Endothelial cell of umbilical vein (primary cell): ENCODE data around the gene ZGLP1. TPM values are rescaled to one million over a fixed set of nuclear protein-coding genes. Genes with fewer than 3 reads are reported as not detected.

Experiments used
- BruUV-seq: library from RNA; stranded (reverse); fragments of 400-500 nt; replicated peaks from 2 replicates; lab custom pipeline; 2021; lab: Mats Ljungman, UMichigan
- CTCF ChIA-PET: fragments of 300-600, 350-600 bp; sonication (Branson Sonifier 250); formaldehyde crosslinking; loops from one replicate; lab custom pipeline; 2021; ENCODE audit warnings: antibody characterized with exemption, inconsistent platforms; lab: Charles Lee
- POLR2A ChIA-PET: fragments of 300-600, 350-600 bp; sonication (Branson Sonifier 250); formaldehyde crosslinking; loops from one replicate; lab custom pipeline; 2021; ENCODE audit warnings: antibody characterized with exemption, inconsistent platforms; lab: Charles Lee
- DNase-seq: peaks from one replicate; pipeline ENCODE4 v3.0.0-alpha.2; 2011; ENCODE audit warnings: low read depth, low spot score
- FAIRE-seq: peaks from 2 replicates; lab custom pipeline; 2011; peaks lifted over from hg19 to GRCh38; lab: Jason Lieb, UNC
- H2AFZ ChIP-seq: 2 replicates; pipeline ENCODE4 v1.6.0; 2012; ENCODE audit warnings: low read depth, low read length, control low read depth, inconsistent platforms
- H3K27ac ChIP-seq: 2 replicates; pipeline ENCODE4 v1.5.1; 2011; ENCODE audit warnings: low read depth, mild to moderate bottlenecking, control low read depth, low read length, moderate library complexity; ENCODE audit not compliant: insufficient read depth
- H3K27me3 ChIP-seq, 2 experiments: 2 replicates each; pipeline versions ENCODE4 v1.6.0 to v1.6.1; 2011; ENCODE audit warnings: low read length in 2 of 2, mixed read lengths in 1 of 2; ENCODE audit not compliant: control insufficient read depth in 2 of 2, insufficient read depth in 2 of 2
- H3K36me3 ChIP-seq, 2 experiments: 2 replicates in 1 of 2; 3 replicates in 1 of 2; pipeline ENCODE4 v1.5.1; 2011; ENCODE audit warnings: low read length in 2 of 2, mild to moderate bottlenecking in 1 of 2, moderate library complexity in 1 of 2; ENCODE audit not compliant: control insufficient read depth in 2 of 2, insufficient read depth in 2 of 2; ENCODE audit errors: extremely low read depth in 1 of 2
- H3K4me1 ChIP-seq: 3 replicates; pipeline ENCODE4 v1.5.1; 2011; ENCODE audit warnings: mild to moderate bottlenecking, low read length; ENCODE audit not compliant: control insufficient read depth, insufficient read depth; ENCODE audit errors: extremely low read depth
- H3K4me2 ChIP-seq: 2 replicates; pipeline ENCODE4 v1.6.1; 2011; ENCODE audit warnings: low read length, control low read depth, mixed read lengths; ENCODE audit not compliant: insufficient read depth
- H3K4me3 ChIP-seq, 3 experiments: fragments of 200-600 bp in 1 of 3; sonication (generic), shearing (Covaris generic) in 1 of 3; replicated peaks in 1 of 3; 2 replicates each; pipeline ENCODE4 v1.5.1; 2011 to 2016; ENCODE audit warnings: control low read depth in 3 of 3, low read length in 3 of 3, mild to moderate bottlenecking in 2 of 3, inconsistent platforms in 1 of 3, low read depth in 1 of 3, moderate library complexity in 1 of 3; ENCODE audit not compliant: insufficient read depth in 1 of 3
- H3K79me2 ChIP-seq: 2 replicates; pipeline ENCODE4 v1.6.0; 2012; ENCODE audit warnings: low read length, inconsistent platforms; ENCODE audit not compliant: control insufficient read depth, insufficient read depth
- H3K9ac ChIP-seq: replicated peaks from 2 replicates; pipeline ENCODE3; 2011; ENCODE audit warnings: low read length, control low read depth; ENCODE audit not compliant: insufficient read depth; ENCODE audit errors: extremely low read depth
- H3K9me1 ChIP-seq: replicated peaks from 3 replicates; pipeline ENCODE4 v1.6.0; 2011; ENCODE audit warnings: mild to moderate bottlenecking, low read length; ENCODE audit not compliant: control insufficient read depth, insufficient read depth; ENCODE audit errors: extremely low read depth
- H3K9me3 ChIP-seq: replicated peaks from 2 replicates; pipeline ENCODE4 v1.5.1; 2012; ENCODE audit warnings: low read length, inconsistent platforms; ENCODE audit not compliant: control insufficient read depth, insufficient read depth
- H4K20me1 ChIP-seq: replicated peaks from 2 replicates; pipeline ENCODE3; 2011; ENCODE audit warnings: mild to moderate bottlenecking, low read length; ENCODE audit not compliant: control insufficient read depth, insufficient read depth; ENCODE audit errors: extremely low read depth
- EZH2 ChIP-seq: IDR thresholded peaks from 2 replicates; pipeline ENCODE4 v1.6.1; 2012; ENCODE audit warnings: borderline replicate concordance, low read depth, mild to moderate bottlenecking, moderate library complexity, low read length, inconsistent platforms; ENCODE audit not compliant: severe bottlenecking
- JUN ChIP-seq: IDR thresholded peaks from 2 replicates; pipeline ENCODE4 v1.6.1; 2011; ENCODE audit warnings: borderline replicate concordance, low read depth; ENCODE audit not compliant: insufficient read length, insufficient read depth
- MYC ChIP-seq: IDR thresholded peaks from one replicate; pipeline ENCODE4 v1.6.1; 2011; ENCODE audit warnings: mild to moderate bottlenecking, low read depth, low read length
- POLR2A ChIP-seq: IDR thresholded peaks from 2 replicates; pipeline ENCODE4 v1.6.1; 2012; ENCODE audit warnings: low read depth, mild to moderate bottlenecking, control low read depth, low read length
- POLR2AphosphoS5 ChIP-seq: IDR thresholded peaks from 2 replicates; pipeline ENCODE4 v1.6.1; 2012; ENCODE audit warnings: low read depth, mild to moderate bottlenecking, control low read depth, low read length, moderate library complexity; ENCODE audit not compliant: insufficient read depth
- dilution Hi-C: fragments of 300-500 bp; cut with MboI; formaldehyde crosslinking; loops from one replicate; pipeline ENCODE4 v1.15.0; 2019; ENCODE audit warnings: low sequenced_read_pairs; ENCODE audit not compliant: extremely low pct_ligation_motif_present
- intact Hi-C: fragments of 100-400 bp; cut with micrococcal nuclease; formaldehyde crosslinking; loops from one replicate; pipeline ENCODE4 v1.10.0; 2022
- polyA plus RNA-seq, 4 experiments: library from polyadenylated mRNA; depleted of rRNA in 3 of 4; stranded (reverse) in 3 of 4; unstranded in 1 of 4; fragments of >200 nt; gene quantifications; 2 replicates each; pipeline versions ENCODE4 v1.2.1 to v1.2.3, GENCODE V29; 2011 to 2012; ENCODE audit warnings: missing spikeins in 1 of 4
- total RNA-seq: library from RNA; stranded (reverse); gene quantifications from 2 replicates; pipeline ENCODE4 v1.2.3, GENCODE V29; 2021
- TF ChIP-seq, protein P1 (sequence below), 2 donors: IDR thresholded peaks; 1 replicate in 1 of 2; 2 replicates in 1 of 2; pipeline ENCODE4 v1.5.1; 2011; ENCODE audit warnings: low read length in 2 of 2, mild to moderate bottlenecking in 2 of 2, moderate library complexity in 2 of 2, control low read depth in 1 of 2, inconsistent platforms in 1 of 2, low read depth in 1 of 2; ENCODE audit not compliant: insufficient read depth in 1 of 2; ENCODE audit errors: extremely low read depth in 1 of 2
- TF ChIP-seq, protein P2 (sequence below): IDR thresholded peaks from 2 replicates; pipeline ENCODE4 v1.6.1; 2011; ENCODE audit not compliant: insufficient read depth, insufficient read length

The ZGLP1 gene
- total and polyA plus RNA-seq, 2 donors (not counting 3 experiments of a cell fraction or from before 2014, with no cell fraction given), result 1.6 to 2.9 TPM

GRCh38 chr19:10294368-10294697 is 15.3 kb downstream of the ZGLP1 start:
- intact Hi-C loops, result no loop called here
- no peak overlapping the region for H3K27ac ChIP-seq
- FAIRE-seq, result no peak
- no peaks in the 10 kb centered on the region for H3K9me1 ChIP-seq
- POLR2A ChIA-PET, result no interaction called here
- H3K4me1 ChIP-seq, result peaks cover 18% of the 10 kb centered on the region
- no peak for TF ChIP-seq POLR2AphosphoS5
- TF ChIP-seq, protein P1, sequence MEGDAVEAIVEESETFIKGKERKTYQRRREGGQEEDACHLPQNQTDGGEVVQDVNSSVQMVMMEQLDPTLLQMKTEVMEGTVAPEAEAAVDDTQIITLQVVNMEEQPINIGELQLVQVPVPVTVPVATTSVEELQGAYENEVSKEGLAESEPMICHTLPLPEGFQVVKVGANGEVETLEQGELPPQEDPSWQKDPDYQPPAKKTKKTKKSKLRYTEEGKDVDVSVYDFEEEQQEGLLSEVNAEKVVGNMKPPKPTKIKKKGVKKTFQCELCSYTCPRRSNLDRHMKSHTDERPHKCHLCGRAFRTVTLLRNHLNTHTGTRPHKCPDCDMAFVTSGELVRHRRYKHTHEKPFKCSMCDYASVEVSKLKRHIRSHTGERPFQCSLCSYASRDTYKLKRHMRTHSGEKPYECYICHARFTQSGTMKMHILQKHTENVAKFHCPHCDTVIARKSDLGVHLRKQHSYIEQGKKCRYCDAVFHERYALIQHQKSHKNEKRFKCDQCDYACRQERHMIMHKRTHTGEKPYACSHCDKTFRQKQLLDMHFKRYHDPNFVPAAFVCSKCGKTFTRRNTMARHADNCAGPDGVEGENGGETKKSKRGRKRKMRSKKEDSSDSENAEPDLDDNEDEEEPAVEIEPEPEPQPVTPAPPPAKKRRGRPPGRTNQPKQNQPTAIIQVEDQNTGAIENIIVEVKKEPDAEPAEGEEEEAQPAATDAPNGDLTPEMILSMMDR (IDR thresholded peaks at IDR 0.05; ENCODE audit: extremely low read depth in 1 of 2, insufficient read depth in 1 of 2, low read depth in 1 of 2, low read length in 2 of 2), result peak in 1 of 2 donors; percentile 14
- H3K9ac ChIP-seq, result no peak overlapping the region
- dilution Hi-C loops, result no loop called here
- H3K4me3 ChIP-seq, result no peak overlapping the region
- H3K79me2 ChIP-seq, result no peaks in the 10 kb centered on the region
- no peaks in the 10 kb centered on the region for H3K9me3 ChIP-seq
- no peak overlapping the region for H3K4me2 ChIP-seq
- CTCF ChIA-PET, result no interaction called here
- H4K20me1 ChIP-seq, result no peaks in the 10 kb centered on the region
- no peak overlapping the region for H2AFZ ChIP-seq
- peaks cover 54 to 66% of the 10 kb centered on the region in 2 experiments for H3K27me3 ChIP-seq
- no peak for DNase-seq
- no peaks in the 10 kb centered on the region for H3K36me3 ChIP-seq
- no TSS peak for BruUV-seq

DNA sequence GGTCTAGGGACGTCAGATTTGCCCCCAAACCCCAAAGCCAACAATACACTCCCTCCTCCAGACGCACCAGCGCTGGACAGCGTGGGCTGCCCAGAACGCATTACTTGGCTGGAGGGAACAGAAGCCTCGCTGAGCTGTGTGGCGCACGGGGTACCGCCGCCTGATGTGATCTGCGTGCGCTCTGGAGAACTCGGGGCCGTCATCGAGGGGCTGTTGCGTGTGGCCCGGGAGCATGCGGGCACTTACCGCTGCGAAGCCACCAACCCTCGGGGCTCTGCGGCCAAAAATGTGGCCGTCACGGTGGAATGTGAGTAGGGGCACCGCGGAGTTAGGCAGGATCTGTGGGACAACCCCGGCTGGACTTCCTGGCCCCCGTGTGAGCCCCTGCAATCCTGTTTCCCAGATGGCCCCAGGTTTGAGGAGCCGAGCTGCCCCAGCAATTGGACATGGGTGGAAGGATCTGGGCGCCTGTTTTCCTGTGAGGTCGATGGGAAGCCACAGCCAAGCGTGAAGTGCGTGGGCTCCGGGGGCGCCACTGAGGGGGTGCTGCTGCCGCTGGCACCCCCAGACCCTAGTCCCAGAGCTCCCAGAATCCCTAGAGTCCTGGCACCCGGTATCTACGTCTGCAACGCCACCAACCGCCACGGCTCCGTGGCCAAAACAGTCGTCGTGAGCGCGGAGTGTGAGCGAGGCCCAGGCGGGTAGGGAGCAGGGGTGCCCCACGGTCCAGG is 15.8 kb downstream of the ZGLP1 start:
- intact Hi-C loops, result no loop called here
- TF ChIP-seq, protein P2, sequence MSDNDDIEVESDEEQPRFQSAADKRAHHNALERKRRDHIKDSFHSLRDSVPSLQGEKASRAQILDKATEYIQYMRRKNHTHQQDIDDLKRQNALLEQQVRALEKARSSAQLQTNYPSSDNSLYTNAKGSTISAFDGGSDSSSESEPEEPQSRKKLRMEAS, result no peak
- TF ChIP-seq EZH2 (peak; percentile 64), POLR2A (no peak), MYC (no peak), POLR2AphosphoS5 (no peak), JUN (no peak)
- TF ChIP-seq, protein P1 (IDR thresholded peaks at IDR 0.05; ENCODE audit: extremely low read depth in 1 of 2, insufficient read depth in 1 of 2, low read depth in 1 of 2, low read length in 2 of 2), result no peak
- Histone ChIP-seq H3K79me2 (no peaks in the 10 kb centered on the region), H3K27me3 (peaks cover 54 to 67% of the 10 kb centered on the region in 2 experiments), H3K27ac (no peak overlapping the region), H3K4me3 (no peak overlapping the region), H3K9me3 (no peaks in the 10 kb centered on the region), H4K20me1 (no peaks in the 10 kb centered on the region), H3K36me3 (no peaks in the 10 kb centered on the region), H3K9ac (no peak overlapping the region), H3K4me1 (peaks cover 24% of the 10 kb centered on the region), H3K9me1 (no peaks in the 10 kb centered on the region), H3K4me2 (no peak overlapping the region), H2AFZ (no peak overlapping the region)
- dilution Hi-C loops, result no loop called here
- DNase-seq (no peak), FAIRE-seq (no peak)
- ChIA-PET POLR2A (no interaction called here), CTCF (interaction anchor here (1.0 to 3.2 kb wide), 3 partner anchors 24 to 95 kb away, joined by 3 to 18 read pairs (median 4); no protein-coding TSS in a partner anchor)
- no TSS peak for BruUV-seq
